Skeletal muscle cell (primary cell): ENCODE measurements around the gene LBX2.

Source experiments
- DNase-seq: peaks from one replicate; pipeline ENCODE4 v3.0.0-alpha.2; 2010; ENCODE audit warnings: low read depth
- H3K4me3 ChIP-seq: 2 replicates; pipeline ENCODE4 v1.5.1; 2011; ENCODE audit warnings: low read depth, mild to moderate bottlenecking, control low read depth, low read length, moderate library complexity

The LBX2 gene

GRCh38 chr2:74507145-74507925 is 7.9 kb upstream of the LBX2 start, which contains the start of gene PCGF1:
PCGF1 (minus strand) TSS chr2:74507695; CDS start chr2:74507668, 27 bp downstream.
- DNase-seq: peak; percentile 90
- H3K4me3 ChIP-seq: peak within 1 kb of the TSS; percentile 89

- H3K4me3 ChIP-seq: peak overlapping the region; percentile 5
- DNase-seq: no peak
Observed at GRCh38 chr2:74505448-74506246, 6.2 kb upstream of the LBX2 start.

- no peak overlapping the region for H3K4me3 ChIP-seq
Observed at GRCh38 chr2:74504591-74504990, 5.2 kb upstream of the LBX2 start.

GRCh38 chr2:74503506-74504475 is 4.4 kb upstream of the LBX2 start:
- H3K4me3 ChIP-seq: peak overlapping the region; percentile 54

More at GRCh38 chr2:74504591-74504990, 5.2 kb upstream of the LBX2 start:
- DNase-seq: no peak

GRCh38 chr2:74502720-74503505 is 3.5 kb upstream of the LBX2 start:
- DNase-seq: peak; percentile 35
- peak overlapping the region; percentile 54 for H3K4me3 ChIP-seq

More at GRCh38 chr2:74503506-74504475, 4.4 kb upstream of the LBX2 start:
- DNase-seq: no peak

GRCh38 chr2:74502147-74502719 is 2.8 kb upstream of the LBX2 start:
- DNase-seq: no peak
- peak overlapping the region; percentile 54 for H3K4me3 ChIP-seq

GRCh38 chr2:74501335-74502071 is 2.1 kb upstream of the LBX2 start:
- no peak for DNase-seq
- H3K4me3 ChIP-seq: no peak overlapping the region

- H3K4me3 ChIP-seq: no peak overlapping the region
- no peak for DNase-seq
Observed at GRCh38 chr2:74500578-74500946, 1.2 kb upstream of the LBX2 start.

- H3K4me3 ChIP-seq: peak overlapping the region; percentile 41
- no peak for DNase-seq
Observed at GRCh38 chr2:74499940-74500577, 656 bp upstream of the LBX2 start.

GRCh38 chr2:74498500-74499266 is 720 bp downstream of the LBX2 start:
- DNase-seq: no peak
- H3K4me3 ChIP-seq: peak overlapping the region; percentile 41

- DNase-seq: no peak
- peak overlapping the region; percentile 41 for H3K4me3 ChIP-seq
Observed at GRCh38 chr2:74497777-74498499, 1.5 kb downstream of the LBX2 start.

- DNase-seq: no peak
- H3K4me3 ChIP-seq: no peak overlapping the region
Observed at GRCh38 chr2:74496997-74497776, 2.2 kb downstream of the LBX2 start.

- no peak overlapping the region for H3K4me3 ChIP-seq
- DNase-seq: no peak
Observed at GRCh38 chr2:74495440-74495839, 4.0 kb downstream of the LBX2 start.

- DNase-seq: no peak
Observed at GRCh38 chr2:74493546-74493945, 5.9 kb downstream of the LBX2 start.

More at GRCh38 chr2:74493546-74493945, 5.9 kb downstream of the LBX2 start:
- H3K4me3 ChIP-seq: no peak overlapping the region
